ENCODE data around the gene INO80E. TPM values are rescaled to one million over a fixed set of nuclear protein-coding genes. Genes with fewer than 3 reads are reported as not detected.
A peak's percentile ranks its signal among the peaks of the same experiment; 100 is the strongest.

Gene INO80E
- total RNA-seq, 1 donor, result 25.9 TPM

- no peak overlapping the region for H3K4me3 ChIP-seq (ENCODE audit: low read depth, low read length)
- no peak for TF ChIP-seq CTCF (IDR thresholded peaks at IDR 0.05; ENCODE audit: insufficient read depth, low read depth, low read length)
- DNase-seq (ENCODE audit: low read depth), result no peak
These were observed 6.7 kb downstream of the INO80E start for GRCh38 chr16:30002614-30003346.

- no peak overlapping the region for H3K4me3 ChIP-seq (ENCODE audit: low read depth, low read length)
- no peak for DNase-seq (ENCODE audit: low read depth)
- TF ChIP-seq CTCF (IDR thresholded peaks at IDR 0.05; ENCODE audit: insufficient read depth, low read depth, low read length), result no peak
These were observed 7.8 kb downstream of the INO80E start for GRCh38 chr16:30003670-30004423.

GRCh38 chr16:30004424-30004776 lies 8.4 kb downstream of the INO80E start:
- no peak for DNase-seq (ENCODE audit: low read depth)
- TF ChIP-seq CTCF (IDR thresholded peaks at IDR 0.05; ENCODE audit: insufficient read depth, low read depth, low read length), result no peak
- no peak overlapping the region for H3K4me3 ChIP-seq (ENCODE audit: low read depth, low read length)

- DNase-seq (ENCODE audit: low read depth), result no peak
- no peak for TF ChIP-seq CTCF (IDR thresholded peaks at IDR 0.05; ENCODE audit: insufficient read depth, low read depth, low read length)
- no peak overlapping the region for H3K4me3 ChIP-seq (ENCODE audit: low read depth, low read length)
These were observed 8.8 kb downstream of the INO80E start for GRCh38 chr16:30004811-30005242.

- TF ChIP-seq CTCF (IDR thresholded peaks at IDR 0.05; ENCODE audit: insufficient read depth, low read depth, low read length), result peak; percentile 87
- no peak overlapping the region for H3K4me3 ChIP-seq (ENCODE audit: low read depth, low read length)
- DNase-seq (ENCODE audit: low read depth), result peak; percentile 48
These were observed 9.5 kb downstream of the INO80E start for GRCh38 chr16:30005341-30006094.

- no peak overlapping the region for H3K4me3 ChIP-seq (ENCODE audit: low read depth, low read length)
- no peak for TF ChIP-seq CTCF (IDR thresholded peaks at IDR 0.05; ENCODE audit: insufficient read depth, low read depth, low read length)
- no peak for DNase-seq (ENCODE audit: low read depth)
These were observed 10.0 kb downstream of the INO80E start for GRCh38 chr16:30006095-30006473.

Measured in fibroblast of villous mesenchyme (primary cell).